GM18505 (cell line): ENCODE measurements around the gene OTOGL.
"Not testable (repeated sequence)": the region's sequence is repeated elsewhere in the genome, so short reads cannot be mapped to it uniquely, and the experiment has no call there.

ENCODE experiments used
- ATAC-seq: cut with Tn5 transposase; IDR thresholded peaks from one replicate; pipeline ENCODE4 v1.9.1; 2021; ENCODE audit not compliant: unreplicated experiment
- POLR2A ChIP-seq: IDR thresholded peaks from 4 replicates; pipeline ENCODE4 v1.6.1; 2011; ENCODE audit warnings: borderline replicate concordance; ENCODE audit not compliant: insufficient read depth, insufficient read length; ENCODE audit errors: extremely low read depth

The OTOGL gene

GRCh38 chr12:80087486-80088213 is 11.7 kb upstream of the OTOGL start:
- ATAC-seq, result no peak
- no peak for TF ChIP-seq POLR2A

- TF ChIP-seq POLR2A, result no peak
- ATAC-seq, result no peak
Measured at GRCh38 chr12:80100591-80100990, 1.3 kb downstream of the OTOGL start.

- no peak for TF ChIP-seq POLR2A
- no peak for ATAC-seq
Measured at GRCh38 chr12:80101126-80101525, 1.8 kb downstream of the OTOGL start.

- ATAC-seq, result no peak
- TF ChIP-seq POLR2A, result no peak
Measured at GRCh38 chr12:80107221-80107620, 7.9 kb downstream of the OTOGL start.

- no peak for TF ChIP-seq POLR2A
- no peak for ATAC-seq
Measured at GRCh38 chr12:80116735-80117134, 17.4 kb downstream of the OTOGL start.

- ATAC-seq, result no peak
- no peak for TF ChIP-seq POLR2A
Measured at GRCh38 chr12:80118565-80119324, 19.4 kb downstream of the OTOGL start.

GRCh38 chr12:80120994-80121393 is 21.7 kb downstream of the OTOGL start:
- no peak for ATAC-seq
- no peak for TF ChIP-seq POLR2A

GRCh38 chr12:80121661-80122060 is 22.3 kb downstream of the OTOGL start:
- TF ChIP-seq POLR2A, result no peak
- ATAC-seq, result no peak

- no peak for ATAC-seq
- no peak for TF ChIP-seq POLR2A
Measured at GRCh38 chr12:80129895-80130530, 30.7 kb downstream of the OTOGL start.

- TF ChIP-seq POLR2A, result no peak
- no peak for ATAC-seq
Measured at GRCh38 chr12:80135624-80136023, 36.3 kb downstream of the OTOGL start.

GRCh38 chr12:80140005-80140404 is 40.7 kb downstream of the OTOGL start:
- ATAC-seq, result no peak
- TF ChIP-seq POLR2A, result no peak

- TF ChIP-seq POLR2A, result no peak
- no peak for ATAC-seq
Measured at GRCh38 chr12:80142640-80143039, 43.3 kb downstream of the OTOGL start.

- no peak for ATAC-seq
- TF ChIP-seq POLR2A, result no peak
Measured at GRCh38 chr12:80143537-80143936, 44.2 kb downstream of the OTOGL start.

- ATAC-seq, result not testable (repeated sequence)
Measured at GRCh38 chr12:80149547-80150313, 50.4 kb downstream of the OTOGL start.
